Uterus (tissue), 2 donors: Measurements from ENCODE around the gene MRAP.

Experiments used
- POLR2A ChIP-seq, 2 donors: fragments of 450-650 bp; IDR thresholded peaks; one replicate each; pipeline ENCODE4 v1.6.1; 2016; ENCODE audit warnings: antibody characterized with exemption in 2 of 2, mild to moderate bottlenecking in 1 of 2, moderate library complexity in 1 of 2
- TF ChIP-seq, protein P1 (sequence below), 4 experiments: fragments of 200-600 bp in 2 of 4; fragments of 450-650 bp in 2 of 4; sonication (generic) in 2 of 4; IDR thresholded peaks; one replicate each; pipeline ENCODE4 v1.5.1; 2016 to 2019; ENCODE audit warnings: antibody characterized with exemption in 4 of 4, mild to moderate bottlenecking in 2 of 4, moderate library complexity in 1 of 4

DNA sequence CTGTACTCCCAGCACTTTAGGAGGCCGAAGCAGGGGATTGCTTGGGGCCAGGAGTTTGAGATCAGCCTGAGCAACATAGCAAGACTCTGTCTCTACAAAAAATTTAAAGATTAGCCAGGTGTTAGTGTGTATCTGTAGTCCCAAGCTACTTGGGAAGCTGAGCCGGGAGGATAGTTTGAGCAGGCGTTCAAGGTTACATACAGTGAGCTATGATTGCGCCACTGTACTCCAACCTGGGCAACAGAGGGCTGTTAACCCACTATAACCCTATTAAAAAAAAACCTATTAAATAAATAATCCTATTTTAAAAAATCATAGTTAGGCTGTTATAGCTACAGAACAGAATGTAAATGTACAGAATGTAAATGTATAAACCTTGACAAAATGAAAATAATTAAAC lies 22.0 kb upstream of the MRAP start:
- TF ChIP-seq, protein P1, sequence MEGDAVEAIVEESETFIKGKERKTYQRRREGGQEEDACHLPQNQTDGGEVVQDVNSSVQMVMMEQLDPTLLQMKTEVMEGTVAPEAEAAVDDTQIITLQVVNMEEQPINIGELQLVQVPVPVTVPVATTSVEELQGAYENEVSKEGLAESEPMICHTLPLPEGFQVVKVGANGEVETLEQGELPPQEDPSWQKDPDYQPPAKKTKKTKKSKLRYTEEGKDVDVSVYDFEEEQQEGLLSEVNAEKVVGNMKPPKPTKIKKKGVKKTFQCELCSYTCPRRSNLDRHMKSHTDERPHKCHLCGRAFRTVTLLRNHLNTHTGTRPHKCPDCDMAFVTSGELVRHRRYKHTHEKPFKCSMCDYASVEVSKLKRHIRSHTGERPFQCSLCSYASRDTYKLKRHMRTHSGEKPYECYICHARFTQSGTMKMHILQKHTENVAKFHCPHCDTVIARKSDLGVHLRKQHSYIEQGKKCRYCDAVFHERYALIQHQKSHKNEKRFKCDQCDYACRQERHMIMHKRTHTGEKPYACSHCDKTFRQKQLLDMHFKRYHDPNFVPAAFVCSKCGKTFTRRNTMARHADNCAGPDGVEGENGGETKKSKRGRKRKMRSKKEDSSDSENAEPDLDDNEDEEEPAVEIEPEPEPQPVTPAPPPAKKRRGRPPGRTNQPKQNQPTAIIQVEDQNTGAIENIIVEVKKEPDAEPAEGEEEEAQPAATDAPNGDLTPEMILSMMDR (IDR thresholded peaks at IDR 0.05), result no peak
- TF ChIP-seq POLR2A (IDR thresholded peaks at IDR 0.05), result no peak
